ENCODE data around the gene HIPK1. TPM values are rescaled to one million over a fixed set of nuclear protein-coding genes. Genes with fewer than 3 reads are reported as not detected.
A peak's percentile ranks its signal among the peaks of the same experiment; 100 is the strongest.
"Not testable (repeated sequence)": the region's sequence is repeated elsewhere in the genome, so short reads cannot be mapped to it uniquely, and the experiment has no call there.

The HIPK1 gene
- total RNA-seq, 2 donors from 2014 or later = 67.4 to 68.2 TPM

DNA sequence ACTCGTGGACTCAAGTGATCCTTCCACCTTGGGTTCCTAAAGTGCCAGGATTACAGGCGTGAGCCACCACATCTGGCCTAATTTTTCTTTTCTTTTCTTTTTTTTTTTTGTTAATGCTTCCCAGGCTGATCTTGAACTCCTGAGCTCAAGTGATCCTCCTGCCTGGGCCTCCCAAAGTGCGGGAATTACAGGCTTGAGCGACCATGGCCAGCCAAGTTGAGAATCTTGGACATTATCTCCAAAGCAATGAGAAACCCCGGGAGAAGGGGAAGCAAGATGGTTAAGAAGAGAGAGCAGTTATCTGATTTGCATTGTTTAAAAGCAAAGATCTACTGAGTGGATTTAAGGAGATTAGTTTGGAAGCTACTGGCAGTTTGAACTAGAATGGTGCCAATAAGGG, 9.1 kb downstream of the HIPK1 start:
- ATAC-seq = no peak
- intact Hi-C loops (cut with DNase I, micrococcal nuclease) = no loop called here

DNA sequence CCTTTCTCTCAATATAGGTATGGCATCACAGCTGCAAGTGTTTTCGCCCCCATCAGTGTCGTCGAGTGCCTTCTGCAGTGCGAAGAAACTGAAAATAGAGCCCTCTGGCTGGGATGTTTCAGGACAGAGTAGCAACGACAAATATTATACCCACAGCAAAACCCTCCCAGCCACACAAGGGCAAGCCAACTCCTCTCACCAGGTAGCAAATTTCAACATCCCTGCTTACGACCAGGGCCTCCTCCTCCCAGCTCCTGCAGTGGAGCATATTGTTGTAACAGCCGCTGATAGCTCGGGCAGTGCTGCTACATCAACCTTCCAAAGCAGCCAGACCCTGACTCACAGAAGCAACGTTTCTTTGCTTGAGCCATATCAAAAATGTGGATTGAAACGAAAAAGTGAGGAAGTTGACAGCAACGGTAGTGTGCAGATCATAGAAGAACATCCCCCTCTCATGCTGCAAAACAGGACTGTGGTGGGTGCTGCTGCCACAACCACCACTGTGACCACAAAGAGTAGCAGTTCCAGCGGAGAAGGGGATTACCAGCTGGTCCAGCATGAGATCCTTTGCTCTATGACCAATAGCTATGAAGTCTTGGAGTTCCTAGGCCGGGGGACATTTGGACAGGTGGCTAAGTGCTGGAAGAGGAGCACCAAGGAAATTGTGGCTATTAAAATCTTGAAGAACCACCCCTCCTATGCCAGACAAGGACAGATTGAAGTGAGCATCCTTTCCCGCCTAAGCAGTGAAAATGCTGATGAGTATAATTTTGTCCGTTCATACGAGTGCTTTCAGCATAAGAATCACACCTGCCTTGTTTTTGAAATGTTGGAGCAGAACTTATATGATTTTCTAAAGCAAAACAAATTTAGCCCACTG, 11.5 kb downstream of the HIPK1 start:
- intact Hi-C loops (cut with DNase I, micrococcal nuclease) = loop anchor here in 1 of 2 donors (10.0 kb wide), 1 partner anchor 106 kb away; no protein-coding TSS in a partner anchor
- ATAC-seq (no peak), DNase-seq (no peak)

More for the DNA sequence above, 9.1 kb downstream of the HIPK1 start:
- no peak for DNase-seq

DNA sequence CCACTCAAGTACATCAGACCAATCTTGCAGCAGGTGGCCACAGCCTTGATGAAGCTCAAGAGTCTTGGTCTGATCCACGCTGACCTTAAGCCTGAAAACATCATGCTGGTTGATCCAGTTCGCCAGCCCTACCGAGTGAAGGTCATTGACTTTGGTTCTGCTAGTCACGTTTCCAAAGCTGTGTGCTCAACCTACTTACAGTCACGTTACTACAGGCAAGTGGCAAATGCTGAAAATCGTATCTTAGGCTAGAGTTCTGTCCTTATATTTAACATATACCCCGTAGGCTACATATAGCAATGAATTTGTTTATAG, 12.1 kb downstream of the HIPK1 start:
- no peak for DNase-seq
- no peak for ATAC-seq
- intact Hi-C loops (cut with DNase I, micrococcal nuclease) = loop anchor here in 1 of 2 donors (10.0 kb wide), 1 partner anchor 106 kb away; no protein-coding TSS in a partner anchor

DNA sequence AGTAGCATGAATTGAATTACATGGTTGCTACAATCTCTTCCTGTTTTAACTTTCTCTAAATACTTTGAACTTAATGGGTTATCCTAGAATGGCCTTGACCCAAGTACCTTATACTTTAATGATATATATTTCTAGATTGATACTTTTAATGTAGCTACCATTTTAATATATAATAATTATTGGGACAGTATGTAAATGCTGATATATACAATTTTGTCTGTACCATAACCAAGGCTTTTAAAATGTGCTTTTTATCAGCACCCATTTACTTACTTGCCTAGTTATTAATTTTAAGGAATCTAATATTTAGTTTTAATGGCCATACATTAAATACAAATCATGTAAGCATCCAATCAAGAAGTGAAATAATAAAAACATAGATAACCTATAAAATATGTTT, 13.4 kb downstream of the HIPK1 start:
- intact Hi-C loops (cut with DNase I, micrococcal nuclease) = loop anchor here in 1 of 2 donors (10.0 kb wide), 1 partner anchor 108 kb away; no protein-coding TSS in a partner anchor
- ATAC-seq = no peak
- no peak for DNase-seq

DNA sequence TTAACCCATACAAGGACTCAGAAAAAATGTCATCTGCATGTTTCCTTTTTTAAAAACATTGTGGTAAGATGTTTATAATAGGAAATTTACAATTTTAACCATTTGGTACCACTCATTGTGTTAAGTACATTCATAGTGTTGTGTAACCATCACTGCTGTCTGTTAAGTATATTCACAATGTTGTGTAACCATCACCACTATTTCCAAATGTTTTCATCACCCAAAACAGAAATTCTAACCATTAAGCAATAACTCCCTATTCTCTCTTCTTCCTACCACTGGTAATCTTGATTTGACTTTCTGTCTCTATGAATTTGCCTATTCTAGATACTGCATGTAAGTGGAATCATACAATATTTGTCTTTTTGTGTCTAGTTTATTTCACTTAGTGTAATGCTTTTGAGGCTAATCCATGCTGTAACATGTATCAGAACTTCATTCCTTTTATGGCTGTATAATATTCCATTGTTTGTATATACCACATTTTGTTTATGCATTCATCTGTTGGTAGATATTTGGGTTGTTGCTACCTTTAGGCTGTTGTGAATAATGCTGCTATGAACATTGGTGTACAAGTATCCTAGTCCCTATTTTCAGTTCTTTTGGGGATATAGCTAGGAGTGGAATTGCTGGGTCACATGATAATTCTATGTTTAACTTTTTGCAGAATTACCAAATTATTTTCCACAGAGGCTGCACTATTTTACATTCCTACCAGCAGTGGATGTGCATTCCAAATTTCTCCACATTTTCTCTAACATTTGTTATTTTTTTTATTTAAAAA, 14.1 kb downstream of the HIPK1 start:
- DNase-seq = no peak
- ATAC-seq = no peak
- intact Hi-C loops (cut with DNase I, micrococcal nuclease) = loop anchor here in 1 of 2 donors (10.0 kb wide), 1 partner anchor 108 kb away; no protein-coding TSS in a partner anchor

DNA sequence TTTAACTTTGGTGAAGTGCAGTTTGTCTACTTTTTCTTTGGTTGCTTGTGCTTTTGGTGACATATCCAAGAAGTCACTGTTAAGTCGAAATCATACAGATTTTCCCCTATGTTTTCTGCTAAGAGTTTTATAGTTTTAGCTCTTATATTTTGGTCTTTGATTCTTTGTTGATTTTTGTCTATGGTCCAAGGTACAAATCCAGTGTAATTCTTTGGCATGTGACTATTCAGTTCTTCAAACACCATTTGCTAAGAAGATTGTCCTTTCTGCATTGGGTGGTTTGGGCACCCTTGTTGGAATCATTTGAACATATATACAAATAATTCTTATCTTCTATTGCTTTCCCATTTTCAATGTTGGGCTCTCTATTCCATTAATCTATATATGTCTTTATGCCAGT, 16.2 kb downstream of the HIPK1 start:
- ATAC-seq (no peak), DNase-seq (no peak)
- intact Hi-C loops (cut with DNase I, micrococcal nuclease) = loop anchor here in 1 of 2 donors (10.0 kb wide), 1 partner anchor 111 kb away; no protein-coding TSS in a partner anchor

DNA sequence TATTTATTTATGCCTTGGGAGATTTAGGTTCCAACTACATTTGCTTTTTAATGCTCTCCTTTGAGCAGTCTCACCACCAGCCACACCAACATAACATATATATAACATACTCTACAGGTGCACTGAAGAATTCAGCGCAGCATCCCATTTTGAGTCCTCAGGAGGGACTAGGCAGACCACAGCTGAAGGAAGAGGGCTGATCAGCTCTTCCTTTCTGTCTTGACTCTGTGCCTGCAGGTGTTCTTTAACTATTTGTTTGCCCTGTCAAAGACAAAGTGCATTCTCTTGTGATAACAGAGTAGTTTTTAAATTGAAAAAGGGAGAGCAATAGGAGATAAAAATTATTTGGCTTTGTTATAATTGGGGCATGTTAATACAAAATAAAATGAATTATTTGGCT, 17.0 kb downstream of the HIPK1 start:
- ATAC-seq (no peak), DNase-seq (no peak)
- intact Hi-C loops (cut with DNase I, micrococcal nuclease) = loop anchor here in 1 of 2 donors (10.0 kb wide), 1 partner anchor 111 kb away; no protein-coding TSS in a partner anchor

DNA sequence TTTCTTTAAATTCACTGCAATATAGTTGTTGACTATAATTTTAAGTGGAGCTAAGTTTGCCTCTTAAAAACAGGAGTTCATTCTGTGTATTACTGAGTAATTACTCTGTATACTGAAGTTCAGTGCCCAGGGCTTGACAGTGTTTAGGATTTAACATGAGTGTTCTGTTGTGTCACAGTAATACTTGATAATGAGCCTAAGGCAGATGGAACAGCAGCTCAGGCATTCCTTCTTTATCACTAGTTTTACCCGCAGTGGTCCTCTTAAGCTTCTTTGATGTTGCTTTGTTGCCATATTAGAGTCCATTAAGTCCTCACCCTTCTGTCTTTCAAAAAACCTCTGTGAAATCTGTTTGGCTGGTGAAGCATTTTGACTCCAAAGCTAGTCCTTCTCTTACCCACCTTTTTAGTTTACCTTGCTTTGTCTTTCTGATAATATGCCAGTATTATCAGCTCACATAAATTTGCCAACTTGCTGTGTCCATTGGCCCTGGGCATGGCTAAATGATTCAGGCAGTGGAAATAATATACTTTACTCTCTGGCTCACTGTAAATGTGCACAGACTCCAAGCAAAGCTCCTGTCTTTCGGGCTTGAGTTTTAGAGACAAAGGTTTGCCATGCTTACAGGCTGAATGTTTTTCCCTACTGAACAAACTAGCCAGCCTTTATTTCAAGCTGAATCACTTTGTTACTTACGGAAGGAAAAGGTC, 17.7 kb downstream of the HIPK1 start:
- ATAC-seq = peak; percentile 44
- intact Hi-C loops (cut with DNase I, micrococcal nuclease) = loop anchor here in 1 of 2 donors (10.0 kb wide), 1 partner anchor 112 kb away; no protein-coding TSS in a partner anchor
- no peak for DNase-seq

DNA sequence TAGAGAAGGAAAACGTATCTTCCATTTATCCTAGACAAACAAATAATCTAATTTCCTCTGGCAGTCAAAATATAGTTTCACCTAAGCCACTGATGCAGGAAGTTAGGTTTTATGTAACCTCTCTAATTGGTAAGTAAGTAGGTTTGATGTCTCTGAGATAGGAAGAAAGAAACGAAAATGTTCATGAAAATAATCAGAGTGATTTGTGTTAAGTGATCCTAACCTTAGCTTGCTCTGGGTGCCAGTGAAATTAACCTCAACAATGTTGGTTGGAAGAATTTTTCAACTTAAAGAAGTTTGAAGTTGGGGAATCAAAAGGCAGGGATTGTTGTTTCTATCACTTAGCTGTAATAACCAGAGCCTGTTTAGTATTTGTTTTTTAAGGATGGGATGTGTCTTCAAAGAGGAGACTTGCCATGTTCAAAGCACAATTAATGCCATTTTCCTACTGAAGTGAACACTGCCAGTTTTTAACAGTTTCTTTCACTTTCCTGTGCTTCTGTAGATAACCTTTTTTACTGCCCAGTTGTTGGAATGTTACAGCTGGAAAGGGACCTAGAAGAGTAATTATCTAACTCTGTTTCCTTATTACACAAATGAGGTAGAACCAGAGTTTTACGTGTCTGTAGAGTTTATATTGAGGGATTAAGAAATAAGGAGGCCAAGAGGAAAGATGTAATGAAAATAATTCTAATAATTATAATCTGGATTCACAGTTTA, 18.4 kb downstream of the HIPK1 start:
- intact Hi-C loops (cut with DNase I, micrococcal nuclease) = loop anchor here in 1 of 2 donors (10.0 kb wide), 1 partner anchor 113 kb away; no protein-coding TSS in a partner anchor
- ATAC-seq (peak; percentile 79), DNase-seq (no peak)

DNA sequence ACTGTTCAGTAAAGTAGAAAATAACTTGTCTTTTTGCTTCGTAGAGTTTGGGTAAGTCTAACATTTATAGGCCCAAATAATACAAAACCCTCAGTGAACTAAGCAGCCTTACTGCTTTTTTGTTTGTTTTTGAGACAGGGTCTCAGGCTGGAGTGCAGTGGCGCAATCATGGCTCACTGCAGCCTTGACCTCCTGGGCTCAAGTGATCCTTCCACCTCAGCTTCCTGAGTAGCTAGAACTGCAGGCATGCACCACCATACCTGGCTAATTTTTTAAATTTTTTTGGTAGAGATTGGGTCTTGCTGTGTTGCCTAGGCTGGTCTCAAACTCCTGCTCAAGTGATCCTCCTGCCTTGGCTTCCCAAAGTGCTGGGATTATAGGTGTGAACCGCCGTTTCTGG, 19.0 kb downstream of the HIPK1 start:
- ATAC-seq = peak; percentile 19
- intact Hi-C loops (cut with DNase I, micrococcal nuclease) = loop anchor here in 1 of 2 donors (10.0 kb wide), 1 partner anchor 113 kb away; no protein-coding TSS in a partner anchor
- DNase-seq = not testable (repeated sequence)

DNA sequence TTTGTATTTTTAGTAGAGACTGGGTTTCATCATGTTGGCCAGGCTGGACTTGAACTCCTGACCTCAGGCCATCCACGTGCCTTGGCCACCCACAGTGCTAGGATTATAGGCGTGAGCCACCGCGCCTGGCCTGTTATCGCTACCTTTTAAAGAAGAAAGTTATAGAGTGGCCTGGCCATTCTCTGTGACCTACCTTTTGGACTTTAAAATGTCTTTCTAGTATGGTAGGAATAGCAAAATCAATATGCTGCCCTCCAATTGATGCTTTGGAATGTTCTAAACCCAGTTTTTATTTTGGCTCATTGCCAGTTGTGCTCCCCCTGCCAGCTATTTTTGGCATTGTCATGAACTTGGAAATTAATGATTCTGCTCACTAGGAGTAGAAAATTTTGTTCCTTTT, 19.9 kb downstream of the HIPK1 start:
- no peak for DNase-seq
- intact Hi-C loops (cut with DNase I, micrococcal nuclease) = loop anchor here in 1 of 2 donors (10.0 kb wide), 1 partner anchor 114 kb away; no protein-coding TSS in a partner anchor

DNA sequence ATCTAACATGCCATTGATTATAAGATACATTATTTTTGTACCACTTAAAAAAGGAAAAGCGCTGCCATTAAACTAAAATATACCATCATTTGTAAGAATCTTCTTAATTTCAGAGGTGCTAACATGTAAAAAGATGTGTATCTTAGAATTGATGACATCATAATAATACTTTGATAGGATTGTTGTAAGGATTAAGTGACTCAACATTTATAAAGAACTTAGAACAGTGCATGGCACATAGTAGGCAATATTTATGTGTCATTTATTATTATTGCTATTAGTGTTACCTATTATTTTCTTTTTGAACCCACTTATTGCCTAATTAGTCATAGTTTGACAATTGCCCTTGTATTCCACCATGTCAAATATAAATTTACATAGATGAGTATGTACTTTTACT, 21.8 kb downstream of the HIPK1 start:
- intact Hi-C loops (cut with DNase I, micrococcal nuclease) = no loop called here
- DNase-seq (no peak), ATAC-seq (no peak)

More for the DNA sequence above, 19.9 kb downstream of the HIPK1 start:
- ATAC-seq = no peak

DNA sequence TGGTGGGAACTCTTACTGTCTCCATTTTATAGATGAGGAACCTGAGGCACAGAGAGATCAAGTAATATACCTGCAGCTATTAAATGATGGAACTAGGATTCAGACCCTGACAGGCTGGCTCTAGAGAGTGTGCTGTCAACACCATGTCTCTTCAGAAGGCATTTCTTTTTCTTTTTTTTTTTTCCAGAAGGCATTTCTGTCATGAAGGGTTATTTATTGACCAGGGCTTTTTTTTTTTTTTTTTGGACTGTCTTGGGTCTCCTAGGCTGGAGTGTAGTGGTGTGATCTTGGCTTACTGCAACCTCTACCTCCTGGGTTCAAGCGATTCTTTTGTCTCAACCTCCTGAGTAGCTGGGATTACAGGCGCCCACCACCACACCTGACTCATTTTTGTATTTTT, 22.6 kb downstream of the HIPK1 start:
- intact Hi-C loops (cut with DNase I, micrococcal nuclease) = no loop called here
- no peak for DNase-seq
- ATAC-seq = no peak

DNA sequence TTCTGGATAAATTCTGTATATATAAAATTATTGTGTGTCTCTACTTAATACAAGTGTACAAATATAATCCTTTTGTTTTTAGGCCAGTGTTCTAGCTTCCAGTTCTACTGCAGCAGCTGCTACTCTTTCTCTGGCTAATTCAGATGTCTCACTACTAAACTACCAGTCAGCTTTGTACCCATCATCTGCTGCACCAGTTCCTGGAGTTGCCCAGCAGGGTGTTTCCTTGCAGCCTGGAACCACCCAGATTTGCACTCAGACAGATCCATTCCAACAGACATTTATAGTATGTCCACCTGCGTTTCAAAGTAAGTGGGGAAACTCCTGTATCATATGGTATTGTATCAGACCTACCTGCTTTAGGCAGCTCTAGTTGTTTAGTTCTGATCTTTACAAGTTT, 28.9 kb downstream of the HIPK1 start:
- no peak for ATAC-seq
- DNase-seq = no peak
- intact Hi-C loops (cut with DNase I, micrococcal nuclease) = no loop called here

DNA sequence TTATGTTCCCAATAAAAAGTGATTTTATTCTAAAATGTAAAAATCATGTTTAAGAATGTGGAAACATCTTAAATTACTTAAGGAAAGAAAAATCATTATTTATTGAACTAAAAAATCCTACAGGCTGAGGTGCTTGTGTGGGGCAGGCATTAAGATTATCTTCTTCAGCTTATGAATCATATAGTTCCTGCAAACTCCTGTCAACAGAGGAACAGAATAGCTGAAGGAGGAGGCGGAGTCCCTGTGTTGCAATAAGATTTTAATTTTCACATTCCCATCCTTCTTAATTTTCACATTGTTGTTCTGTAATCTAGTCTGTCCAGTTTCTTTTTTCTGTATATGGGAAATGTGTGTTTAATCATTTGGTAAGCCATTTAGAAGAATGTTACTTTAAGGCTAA, 29.6 kb downstream of the HIPK1 start:
- ATAC-seq = no peak
- intact Hi-C loops (cut with DNase I, micrococcal nuclease) = no loop called here
- no peak for DNase-seq

DNA sequence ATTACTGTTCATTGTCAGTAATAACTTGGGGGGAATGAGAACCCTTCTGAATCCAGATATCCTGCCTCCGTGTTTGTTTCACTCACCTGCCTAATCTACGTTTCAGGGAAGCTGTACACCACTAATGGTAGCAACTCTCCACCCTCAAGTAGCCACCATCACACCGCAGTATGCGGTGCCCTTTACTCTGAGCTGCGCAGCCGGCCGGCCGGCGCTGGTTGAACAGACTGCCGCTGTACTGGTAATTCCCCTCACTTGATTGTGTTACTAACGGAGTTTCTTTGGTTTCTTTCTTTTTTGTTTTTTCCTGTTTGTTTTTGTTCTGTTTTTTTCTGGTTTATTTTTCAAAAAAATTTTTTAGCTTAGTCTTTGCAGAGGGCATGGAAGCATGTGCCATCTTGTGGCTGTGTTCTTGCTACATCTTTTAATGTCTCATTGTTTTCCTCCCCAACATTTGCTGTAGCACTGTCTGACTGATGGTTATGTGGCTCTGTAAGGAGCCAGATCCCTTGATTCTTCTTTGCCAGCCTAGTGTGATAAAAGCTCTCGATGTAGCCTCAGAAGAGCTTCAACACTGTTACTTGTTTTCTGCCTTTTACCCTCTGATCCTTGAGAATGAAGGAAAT, 34.3 kb downstream of the HIPK1 start:
- intact Hi-C loops (cut with DNase I, micrococcal nuclease) = no loop called here
- no peak for DNase-seq
- ATAC-seq = no peak

DNA sequence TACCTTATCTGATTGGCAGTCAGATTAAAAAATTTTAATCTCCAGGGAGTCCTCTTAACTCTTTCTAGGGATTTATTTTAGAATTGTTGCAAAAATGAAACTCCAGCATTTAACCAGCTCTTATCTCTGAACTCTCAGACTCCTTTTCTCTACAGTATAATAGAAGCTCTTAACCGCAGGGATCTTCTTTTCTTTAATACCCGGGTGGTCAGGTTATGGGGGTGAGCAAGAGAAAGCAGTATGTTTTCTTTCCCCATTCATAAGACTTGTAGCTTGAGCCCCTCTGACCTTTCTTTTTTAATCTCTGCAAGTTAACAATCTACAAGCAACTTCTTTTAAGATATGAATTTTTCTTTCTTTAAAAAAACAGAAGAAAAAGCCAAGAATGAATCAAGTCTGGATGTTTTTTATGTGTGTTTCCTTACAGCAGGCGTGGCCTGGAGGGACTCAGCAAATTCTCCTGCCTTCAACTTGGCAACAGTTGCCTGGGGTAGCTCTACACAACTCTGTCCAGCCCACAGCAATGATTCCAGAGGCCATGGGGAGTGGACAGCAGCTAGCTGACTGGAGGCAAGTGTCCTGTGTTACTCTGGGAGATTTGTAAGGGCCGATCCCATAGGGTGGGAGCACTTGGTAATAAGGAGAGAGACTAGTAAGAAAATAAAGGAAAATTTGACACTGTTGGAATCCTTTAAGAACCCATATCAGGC, 36.7 kb downstream of the HIPK1 start:
- intact Hi-C loops (cut with DNase I, micrococcal nuclease) = no loop called here
- DNase-seq = no peak
- no peak for ATAC-seq

All from left colon (tissue), 2 donors.